HG02981 (cell line): Measurements from ENCODE around the gene CASD1.

Experiments used
- ATAC-seq: cut with Tn5 transposase; IDR thresholded peaks from one replicate; pipeline ENCODE4 v1.9.1; 2021; ENCODE audit warnings: mild to moderate bottlenecking, moderate library complexity; ENCODE audit not compliant: unreplicated experiment

The CASD1 gene

DNA sequence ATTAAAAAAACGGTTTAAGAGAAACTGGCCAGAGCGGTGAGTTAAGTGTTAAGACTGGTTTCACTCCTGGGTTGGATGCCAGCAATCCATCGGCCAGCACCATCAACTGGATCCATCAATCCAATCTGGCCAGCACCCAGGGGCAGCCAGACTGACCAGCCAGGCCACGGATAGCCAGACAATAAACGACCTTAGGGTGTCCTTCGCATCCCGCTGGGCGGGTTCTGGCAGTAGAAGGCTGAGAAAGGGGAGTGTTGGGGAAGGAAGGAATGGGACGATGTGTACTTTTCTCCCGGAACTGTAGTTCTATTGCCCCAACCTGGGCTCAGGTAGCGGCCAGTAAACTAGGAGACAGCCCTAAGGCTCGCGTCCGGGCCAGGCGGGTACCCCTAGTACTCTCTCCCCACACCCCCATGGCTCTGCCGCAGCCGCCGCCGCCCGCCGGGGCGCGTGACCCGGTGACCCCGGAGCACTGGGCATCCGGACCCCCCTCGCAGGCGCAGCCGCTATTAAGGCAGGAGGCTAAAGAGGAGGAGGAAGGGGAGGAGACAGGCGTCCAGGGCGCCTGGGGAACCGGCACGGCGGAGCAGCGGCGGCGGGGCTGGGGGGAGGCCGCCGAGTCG lies at the start of gene CASD1:
CASD1 (plus strand) TSS at position 546 of the 623 bp plus-strand sequence. CDS start 276 bp downstream, outside the sequence.
- peak; percentile 54 for ATAC-seq

DNA sequence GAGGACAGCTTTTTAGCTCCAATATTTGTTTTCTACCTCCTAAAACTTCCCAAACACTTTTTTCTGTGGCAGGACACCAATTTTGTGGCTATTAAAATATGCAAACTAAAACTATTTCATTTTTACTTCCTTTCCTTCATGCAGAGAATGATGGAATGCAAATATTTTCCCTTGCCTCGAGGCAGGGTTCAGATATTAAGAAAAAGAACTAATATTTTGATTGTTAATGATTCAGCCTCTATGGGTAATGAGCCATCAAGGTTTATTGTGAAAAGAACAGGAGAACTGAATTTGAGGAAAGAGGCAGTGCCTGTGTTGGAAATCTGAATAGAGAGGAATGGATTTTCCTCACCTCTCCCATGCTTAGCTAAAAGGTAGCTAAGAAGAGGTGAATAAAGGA lies 43.1 kb upstream of the CASD1 start:
- no peak for ATAC-seq

DNA sequence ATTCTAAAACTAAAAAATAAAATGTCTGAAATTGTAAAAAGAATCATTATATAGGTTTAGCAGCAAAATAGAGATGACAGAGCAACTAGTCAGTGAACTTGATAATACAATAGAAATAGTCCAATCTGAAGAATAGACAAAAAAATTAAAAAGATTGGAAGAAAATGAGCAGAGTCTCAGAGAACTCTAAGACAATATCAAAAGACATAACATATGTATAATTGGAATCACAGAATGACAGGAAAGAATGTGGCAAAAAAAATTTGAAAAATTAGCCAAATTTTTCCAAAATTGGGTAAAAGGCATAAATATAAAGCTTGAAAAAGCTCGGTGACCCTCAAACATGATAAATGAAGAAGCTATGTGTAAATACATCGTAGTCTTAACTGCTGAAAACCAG lies 38.0 kb upstream of the CASD1 start:
- no peak for ATAC-seq

DNA sequence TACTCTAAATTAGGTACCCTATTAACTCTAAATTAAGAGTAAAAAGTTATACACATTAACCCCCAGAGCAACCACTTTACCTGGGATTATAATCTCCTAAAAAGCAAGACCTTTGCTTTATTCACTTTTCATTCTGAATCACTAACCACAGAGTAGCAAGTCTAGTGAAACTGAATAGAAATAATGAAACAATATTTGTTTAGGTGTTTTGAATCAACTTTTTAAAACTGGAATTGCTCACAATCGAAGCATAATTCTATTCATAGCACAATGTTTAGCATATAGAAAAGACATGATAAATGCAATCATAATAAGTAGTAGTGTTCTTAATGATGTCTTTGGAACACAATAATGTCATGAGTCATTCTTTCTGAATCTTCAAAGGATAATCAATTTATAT lies 37.0 kb upstream of the CASD1 start:
- no peak for ATAC-seq

DNA sequence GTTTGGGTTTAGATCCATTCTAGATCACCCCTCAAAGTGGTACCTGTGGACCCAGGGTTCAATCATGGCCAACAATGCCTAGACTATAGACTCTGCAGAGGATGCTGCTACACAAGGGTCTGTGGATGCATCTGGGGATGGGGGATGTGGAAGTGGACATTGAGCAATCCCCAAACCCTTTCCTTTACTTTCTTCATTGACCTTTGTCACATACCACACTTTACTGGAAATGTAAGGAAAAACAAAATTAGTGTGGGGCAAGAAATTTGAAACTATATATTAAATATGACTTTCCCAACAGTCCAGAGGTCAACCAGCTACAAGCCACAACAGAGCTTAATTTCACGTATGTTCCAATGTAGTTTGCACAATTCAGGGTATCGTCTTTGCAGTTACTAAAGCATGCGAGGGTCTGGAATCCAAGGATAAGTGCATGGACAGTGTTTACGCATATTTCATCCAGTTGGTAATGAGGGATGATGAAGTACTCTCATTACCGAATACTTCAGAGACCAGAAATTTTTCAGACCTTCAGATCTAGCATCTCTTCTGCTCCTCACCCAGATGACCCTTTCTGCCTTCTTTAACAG lies 33.3 kb upstream of the CASD1 start:
- ATAC-seq, result no peak

DNA sequence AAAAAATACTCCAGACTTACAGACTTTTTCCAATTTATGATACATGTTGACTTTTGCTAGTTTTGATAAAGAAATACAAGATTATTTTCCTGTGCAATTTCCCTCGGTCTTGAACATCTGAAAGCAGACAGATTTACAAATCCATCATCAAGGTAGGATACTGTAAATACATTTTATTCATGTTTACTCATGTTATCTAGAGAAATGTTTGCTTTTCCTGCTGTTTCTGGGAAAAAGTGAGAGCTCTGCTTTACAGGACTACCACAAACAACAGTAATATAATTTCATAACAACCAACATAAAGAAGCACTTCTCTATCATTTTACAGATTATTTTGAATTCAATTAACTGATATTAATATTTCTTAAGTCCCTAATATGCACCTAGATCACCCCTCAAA lies 31.7 kb upstream of the CASD1 start:
- ATAC-seq, result no peak

DNA sequence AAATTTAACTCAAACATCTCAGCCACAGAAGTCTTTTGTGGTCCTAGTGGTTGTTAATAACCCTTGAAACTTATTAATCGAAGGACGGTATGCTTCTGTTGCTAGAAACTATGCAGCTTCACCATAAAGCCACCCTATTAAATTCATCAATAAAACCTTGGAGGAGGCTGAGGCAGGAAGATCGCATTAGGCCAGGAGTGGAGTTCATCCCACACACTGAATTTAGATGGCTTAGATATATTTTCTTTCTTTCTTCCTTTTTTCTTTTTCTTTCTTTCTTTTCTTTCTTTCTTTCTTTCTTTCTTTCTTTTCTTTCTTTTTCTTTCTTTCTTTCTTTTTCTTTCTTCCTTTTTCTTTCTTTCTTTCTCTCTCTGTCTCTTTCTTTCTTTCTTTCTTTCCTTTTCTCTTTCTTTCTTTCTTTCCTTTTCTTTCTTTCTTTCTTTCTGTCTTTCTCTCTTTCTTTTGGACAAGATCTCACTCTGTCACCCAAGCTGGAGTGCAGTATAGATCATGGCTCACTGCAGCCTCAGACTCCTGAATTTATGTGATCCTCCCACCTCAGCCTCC lies 30.9 kb upstream of the CASD1 start:
- no peak for ATAC-seq

DNA sequence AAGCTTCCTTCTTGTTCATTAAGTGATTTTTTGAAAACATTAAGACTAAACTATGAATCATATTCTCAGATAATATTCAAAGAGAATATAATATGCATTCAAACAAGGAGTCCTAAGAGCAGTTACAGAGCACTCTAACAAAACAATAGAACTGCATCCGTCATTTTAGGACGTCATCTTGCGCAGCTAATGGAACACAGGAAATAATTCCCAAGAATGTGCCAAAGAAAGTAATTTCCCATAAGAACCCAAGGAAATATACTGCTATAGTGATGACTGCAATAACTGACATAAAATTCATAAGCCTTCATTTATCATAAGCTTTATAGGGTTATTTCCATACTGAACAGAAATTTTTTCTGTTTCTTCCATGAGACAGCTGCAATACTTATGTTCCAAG lies 28.3 kb upstream of the CASD1 start:
- no peak for ATAC-seq

DNA sequence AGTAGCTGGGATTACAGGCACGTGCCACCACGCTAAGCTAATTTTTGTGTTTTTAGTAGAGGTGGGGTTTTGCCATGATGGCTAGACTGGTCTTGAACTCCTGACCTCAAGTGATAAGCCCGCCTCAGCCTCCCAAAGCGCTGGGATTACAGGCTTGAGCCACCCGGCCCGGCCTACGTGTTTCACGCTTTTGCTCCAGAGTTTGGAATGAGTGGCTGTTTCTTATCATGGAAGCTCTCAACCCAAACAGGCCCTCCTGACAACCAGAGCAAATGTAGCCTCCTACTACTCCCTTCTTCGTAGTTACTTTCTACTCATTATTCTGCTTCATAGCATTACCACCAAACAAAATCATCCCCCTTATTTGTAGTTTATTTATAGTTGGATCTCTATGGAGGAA lies 26.8 kb upstream of the CASD1 start:
- no peak for ATAC-seq

DNA sequence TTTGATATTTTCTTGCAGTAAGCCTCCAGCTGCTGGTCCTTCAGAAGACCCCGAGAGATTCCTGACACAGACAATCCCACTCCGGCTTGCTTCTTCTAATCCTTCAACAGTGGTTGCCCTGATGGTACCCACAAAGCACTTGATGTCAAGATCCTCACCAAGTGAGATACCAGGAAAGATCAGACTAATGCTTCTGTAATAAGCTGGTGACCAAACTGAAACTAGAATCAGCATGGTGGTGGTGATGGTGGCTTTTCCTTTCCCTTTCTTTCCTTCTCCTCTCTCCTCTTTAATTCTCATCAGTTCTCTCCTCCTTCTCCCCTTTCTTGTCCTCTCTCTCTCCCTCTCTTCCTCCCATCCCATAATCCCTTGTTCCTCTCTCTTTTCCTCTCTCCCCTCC lies 25.8 kb upstream of the CASD1 start:
- ATAC-seq, result no peak

DNA sequence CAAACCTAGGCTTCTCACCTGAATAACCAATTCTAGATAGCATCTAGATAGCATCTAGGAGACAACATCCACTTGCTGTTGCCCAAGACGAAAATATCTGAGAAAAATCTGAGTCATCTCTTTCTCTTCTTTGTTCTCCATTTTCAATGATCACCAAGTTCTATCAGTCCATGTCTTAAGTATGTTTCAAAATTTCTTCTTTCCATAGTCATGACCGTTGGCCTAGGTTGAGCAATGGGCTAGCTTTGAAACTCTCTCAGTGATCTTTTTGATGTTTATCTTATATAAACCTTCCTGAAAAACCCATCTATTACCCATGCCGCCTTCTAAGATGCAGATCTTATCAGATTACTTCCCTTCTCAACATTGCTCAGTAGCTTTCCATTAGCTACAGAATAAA lies 23.4 kb upstream of the CASD1 start:
- no peak for ATAC-seq

DNA sequence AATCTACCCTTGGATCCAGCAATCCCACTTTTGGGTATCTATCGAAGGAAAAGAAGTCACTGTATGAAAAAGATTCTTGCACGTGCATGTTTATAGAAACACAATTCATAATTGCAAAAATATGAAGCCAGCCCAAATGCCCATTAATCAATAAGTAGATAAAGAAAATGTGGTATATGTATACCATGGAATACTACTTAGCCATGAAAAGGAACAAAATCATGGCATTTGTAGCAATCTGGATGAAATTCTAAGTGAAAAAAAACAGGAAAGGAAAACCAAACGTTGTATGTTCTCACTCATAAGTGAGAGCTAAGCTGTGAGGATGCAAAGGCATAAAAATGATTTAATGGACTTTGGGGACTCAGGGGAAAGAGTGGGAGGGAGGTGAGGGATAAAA lies 18.2 kb upstream of the CASD1 start:
- ATAC-seq, result no peak

DNA sequence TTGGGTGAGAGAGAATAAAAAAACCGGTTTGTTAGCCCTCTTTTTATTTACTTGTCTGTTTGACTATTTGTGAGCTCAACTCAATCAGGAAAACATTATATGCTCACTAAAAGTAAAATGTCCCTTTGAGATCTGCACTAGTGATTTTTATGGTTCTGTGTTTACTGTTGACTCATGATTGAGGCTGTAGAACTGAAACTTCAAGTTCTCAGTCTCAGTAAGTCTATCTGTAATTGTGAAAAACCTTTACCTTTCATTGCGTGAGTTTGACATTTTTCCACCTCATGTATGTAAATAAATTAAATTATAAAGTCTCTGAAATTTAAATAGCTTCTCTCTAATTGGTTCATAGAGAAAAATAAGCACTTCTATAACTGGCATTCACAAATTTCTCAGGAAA lies 17.0 kb upstream of the CASD1 start:
- peak; percentile 99 for ATAC-seq

DNA sequence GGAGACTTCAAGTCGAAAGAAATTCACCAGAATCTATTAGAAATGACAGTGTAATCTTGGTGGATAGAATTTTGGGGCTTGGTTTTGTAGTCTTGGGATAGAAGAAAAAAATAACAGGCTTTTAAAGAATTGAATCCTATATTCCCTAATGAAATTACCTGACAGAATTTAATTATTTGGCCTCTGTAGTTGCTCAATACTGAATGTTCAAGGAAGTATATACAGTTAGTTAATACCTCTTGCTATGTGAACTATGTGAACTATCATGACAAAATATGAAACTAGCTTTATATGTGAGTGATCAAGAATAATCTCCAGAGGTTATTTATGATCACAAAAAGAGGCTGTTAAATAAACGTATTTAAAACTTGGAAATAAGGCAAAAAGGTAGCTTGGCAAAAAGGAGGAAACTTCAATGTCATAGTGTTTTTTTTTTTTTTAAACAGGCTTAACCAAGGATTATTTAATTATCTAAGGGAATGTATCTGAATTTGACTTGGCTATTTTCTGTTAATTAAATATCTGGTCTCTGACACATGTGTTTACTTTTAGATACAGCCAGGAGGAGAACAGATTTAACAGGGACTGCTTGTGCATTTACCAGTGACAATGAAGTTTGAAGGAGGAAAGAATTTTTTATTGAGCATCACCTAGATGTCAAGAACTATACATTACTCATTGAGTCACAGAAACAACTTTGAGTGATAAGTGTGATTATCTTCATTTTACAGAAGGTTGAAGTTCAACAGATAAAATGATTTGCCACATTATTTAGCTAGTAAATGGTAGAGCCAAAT lies 11.5 kb upstream of the CASD1 start:
- no peak for ATAC-seq

DNA sequence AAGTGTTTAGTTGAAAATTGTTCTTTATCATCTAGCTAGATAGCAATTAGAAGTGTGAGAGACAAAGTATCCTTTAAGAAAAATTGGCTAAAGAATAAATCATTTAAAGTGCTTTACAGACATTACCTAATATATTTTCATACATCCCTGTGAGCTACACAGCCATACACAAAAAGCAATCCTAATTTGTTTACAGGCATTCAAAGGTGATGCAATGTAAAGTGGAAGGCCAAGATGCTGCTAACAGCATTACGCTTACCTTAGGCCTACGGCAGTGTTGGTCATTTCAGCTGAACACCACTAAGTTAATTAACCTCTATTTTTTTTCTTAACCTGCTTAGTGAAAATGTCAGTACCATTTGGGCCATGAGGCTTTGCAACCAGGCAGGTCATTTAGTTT lies 10.7 kb upstream of the CASD1 start:
- ATAC-seq, result no peak

DNA sequence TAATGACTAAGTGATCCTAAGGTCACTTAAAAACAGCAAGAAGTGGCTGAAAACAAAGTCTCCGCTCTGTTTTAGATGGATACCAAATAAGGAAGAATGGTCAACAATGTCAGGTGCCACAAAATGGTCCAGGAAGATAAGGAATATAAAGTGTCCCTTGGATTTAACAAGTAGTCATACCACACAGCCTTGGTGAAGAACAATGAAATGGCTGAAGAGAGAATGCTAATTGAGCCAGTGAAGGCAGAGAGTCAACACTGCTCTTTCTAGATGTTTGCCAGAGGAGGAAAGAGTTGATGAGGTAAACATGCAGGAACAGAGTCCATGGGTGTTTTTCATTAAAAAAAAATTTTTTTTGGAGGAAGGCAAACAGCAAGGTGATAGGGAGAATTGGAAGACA lies 2.1 kb upstream of the CASD1 start:
- no peak for ATAC-seq

DNA sequence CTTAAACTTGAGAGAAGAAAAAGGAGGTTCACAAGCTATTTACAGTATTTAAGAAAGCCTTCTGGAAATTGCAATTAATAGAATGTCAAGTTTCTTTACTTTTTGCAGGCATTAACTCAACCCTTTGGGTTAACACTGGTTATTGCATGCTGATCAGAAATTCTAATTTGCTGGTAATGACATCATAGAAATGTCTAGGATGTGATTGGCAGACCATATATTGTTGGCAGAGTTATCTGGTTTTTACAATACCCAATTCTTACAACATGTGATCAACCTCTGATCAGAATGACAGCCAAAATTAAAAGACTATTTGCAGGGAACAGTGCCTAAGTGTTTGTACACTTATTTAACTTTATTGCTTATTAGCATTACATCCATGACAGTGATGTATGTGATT lies 1.6 kb upstream of the CASD1 start:
- ATAC-seq, result no peak

DNA sequence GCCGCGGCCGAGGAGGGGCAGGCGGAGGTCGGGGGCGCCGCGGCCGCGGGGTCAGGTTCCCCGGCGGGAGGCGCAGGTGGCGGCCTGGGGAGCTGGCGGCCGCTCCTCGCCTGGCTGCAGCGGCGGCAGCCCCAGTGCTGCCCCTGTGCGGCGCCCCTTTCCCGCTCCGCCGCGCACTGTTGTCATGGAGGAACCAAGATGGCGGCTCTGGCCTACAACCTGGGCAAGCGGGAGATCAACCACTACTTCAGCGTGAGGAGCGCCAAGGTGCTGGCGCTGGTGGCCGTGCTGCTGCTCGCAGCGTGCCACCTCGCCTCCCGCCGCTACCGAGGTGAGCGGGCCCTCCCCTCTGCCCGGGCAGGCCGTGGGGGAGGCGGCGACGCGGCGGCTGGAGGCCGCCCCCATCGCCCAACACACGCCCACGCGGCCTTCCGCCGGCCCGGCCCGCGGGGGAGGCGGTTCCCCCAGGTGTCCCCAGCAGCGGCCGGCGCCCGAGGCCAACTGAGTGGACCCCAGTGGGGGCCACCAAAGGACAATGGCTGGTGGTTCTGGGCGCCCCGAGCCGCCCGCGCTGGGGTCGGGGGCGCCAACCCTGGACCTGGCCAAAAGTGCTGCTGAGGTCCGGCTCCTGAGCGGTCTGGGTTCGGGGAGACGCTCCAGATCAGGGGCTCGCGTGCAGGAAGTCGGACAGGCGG lies 425 bp downstream of the CASD1 start:
- peak; percentile 71 for ATAC-seq

DNA sequence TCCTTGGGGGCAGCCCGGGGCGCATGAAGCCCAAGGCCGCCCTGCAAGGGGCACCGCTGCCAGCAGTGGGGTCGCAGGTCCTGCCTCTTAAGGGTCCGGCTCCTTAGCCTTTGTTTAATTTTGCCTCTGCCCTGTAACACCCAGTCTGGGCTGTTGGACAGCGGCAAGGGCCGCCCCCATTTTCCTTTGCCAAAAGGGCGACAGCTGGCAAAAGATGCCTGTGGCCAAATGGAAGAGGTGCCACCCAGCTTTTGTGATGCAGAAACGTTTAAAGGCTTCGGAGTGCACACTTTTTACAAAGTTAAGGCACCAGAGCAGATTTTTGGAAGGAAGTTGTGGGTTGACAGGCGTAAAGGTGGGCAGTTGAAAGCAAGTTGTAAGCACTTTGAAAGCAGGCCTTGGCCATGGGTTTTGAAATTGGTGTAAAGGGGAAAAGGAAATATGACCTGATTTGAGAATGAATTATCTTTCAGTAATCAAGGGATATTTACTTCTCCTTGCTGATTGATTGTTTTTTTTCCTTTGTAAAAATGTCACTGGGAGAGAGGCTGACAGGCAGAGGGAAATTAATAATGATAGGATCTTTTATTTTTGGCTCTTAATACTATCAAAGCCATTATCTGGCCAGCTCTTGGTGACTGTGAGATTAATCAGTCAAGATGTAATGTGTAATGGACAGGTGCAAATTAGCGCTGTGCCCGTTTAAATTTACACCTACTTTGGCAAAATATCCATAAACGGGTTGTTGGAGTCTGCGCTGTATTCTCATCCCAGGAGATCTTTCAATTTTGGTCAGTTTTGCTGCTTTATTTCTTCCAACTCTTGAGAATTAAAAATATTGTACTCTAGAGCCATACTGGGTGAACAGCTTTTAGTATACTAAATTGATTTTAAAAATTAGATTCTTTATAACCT lies 1.2 kb downstream of the CASD1 start:
- ATAC-seq, result peak; percentile 24

DNA sequence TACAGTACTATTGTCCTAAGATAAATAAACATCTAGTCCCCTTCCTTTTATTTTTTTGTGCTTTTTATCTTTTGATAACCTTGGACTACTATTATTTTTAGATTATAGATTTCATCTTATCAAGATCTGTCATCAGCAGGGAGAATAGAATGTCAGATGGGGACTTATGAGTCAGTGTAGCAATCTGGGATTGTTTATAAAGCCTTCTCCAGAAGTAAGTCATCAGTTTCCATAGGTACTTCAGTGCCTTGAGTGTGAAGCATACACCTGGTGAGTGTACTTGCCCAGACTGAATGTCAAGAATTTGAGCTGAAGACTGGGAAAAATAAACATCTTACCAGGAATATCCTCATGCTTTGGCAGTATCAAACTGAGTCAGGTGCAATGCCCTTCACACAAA lies 2.1 kb downstream of the CASD1 start:
- no peak for ATAC-seq
